Measurements from ENCODE around the gene MED19.
A peak's percentile ranks its signal among the peaks of the same experiment; 100 is the strongest.
"Not testable (repeated sequence)": the region's sequence is repeated elsewhere in the genome, so short reads cannot be mapped to it uniquely, and the experiment has no call there.

MED19 gene

DNA sequence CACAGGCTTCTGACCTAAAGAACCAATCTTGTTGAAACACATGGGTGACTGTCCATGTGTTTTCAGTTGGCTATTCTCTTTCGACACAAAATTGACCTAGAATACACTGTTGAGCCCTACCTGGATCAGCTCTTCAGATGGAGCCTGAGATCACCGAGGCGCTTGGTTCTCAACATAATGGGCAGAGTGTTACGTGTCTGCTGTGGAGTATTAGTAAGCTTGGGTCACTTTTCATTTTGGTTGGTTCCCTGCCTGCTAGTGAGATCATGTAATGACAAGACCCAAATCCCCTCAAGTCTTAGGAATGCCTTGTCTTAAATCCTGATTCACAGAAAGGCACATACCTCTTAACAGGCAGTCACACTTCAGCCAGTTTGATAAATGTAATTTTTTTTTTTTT lies 8.7 kb downstream of the MED19 start:
- FAIRE-seq, result no peak

- no peak for FAIRE-seq
These were observed 11.6 kb downstream of the MED19 start for GRCh38 chr11:57700425-57700824.

GRCh38 chr11:57699813-57700212 lies 12.2 kb downstream of the MED19 start:
- no peak for FAIRE-seq

DNA sequence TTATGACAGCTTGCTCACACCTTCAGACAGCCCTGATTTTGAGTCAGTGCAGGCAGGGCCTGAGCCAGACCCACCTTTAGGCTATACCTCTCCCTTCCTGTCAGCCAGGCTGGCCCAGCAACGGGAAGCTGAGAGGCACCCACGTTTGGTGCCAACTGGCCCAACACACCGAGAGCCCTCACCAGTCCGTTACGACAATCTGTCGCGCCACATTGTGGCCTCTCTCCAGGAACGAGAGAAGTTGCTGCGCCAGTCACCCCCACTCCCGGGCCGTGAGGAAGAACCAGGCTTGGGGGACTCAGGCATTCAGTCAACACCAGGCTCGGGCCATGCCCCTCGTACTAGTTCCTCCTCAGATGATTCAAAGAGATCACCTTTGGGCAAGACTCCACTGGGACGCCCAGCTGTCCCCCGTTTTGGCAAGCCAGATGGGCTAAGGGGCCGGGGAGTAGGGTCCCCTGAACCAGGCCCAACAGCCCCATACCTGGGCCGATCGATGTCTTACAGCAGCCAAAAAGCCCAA lies 13.1 kb downstream of the MED19 start:
- no peak for FAIRE-seq

GRCh38 chr11:57690474-57690873 lies 21.5 kb downstream of the MED19 start:
- not testable (repeated sequence) for FAIRE-seq

DNA sequence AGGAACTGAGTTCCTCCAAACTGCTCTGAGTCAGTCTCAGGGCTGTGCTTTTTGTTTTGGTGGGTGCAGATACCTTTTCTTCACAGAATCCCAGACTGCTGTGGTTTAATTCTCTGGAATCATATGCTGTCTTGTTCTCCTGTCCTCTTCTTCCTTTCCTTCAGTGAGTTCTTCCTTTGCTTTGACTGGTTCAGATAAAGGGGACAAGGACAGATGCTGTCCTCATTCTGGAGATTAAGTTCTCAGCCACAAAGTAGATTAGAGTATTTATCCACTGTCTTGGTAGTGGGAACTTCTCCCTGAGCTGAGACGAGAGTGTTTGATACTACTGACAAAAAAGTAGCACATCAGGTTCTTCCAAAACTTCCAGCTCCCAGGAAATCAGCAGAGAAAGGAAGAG lies 30.8 kb downstream of the MED19 start:
- no peak for FAIRE-seq

DNA sequence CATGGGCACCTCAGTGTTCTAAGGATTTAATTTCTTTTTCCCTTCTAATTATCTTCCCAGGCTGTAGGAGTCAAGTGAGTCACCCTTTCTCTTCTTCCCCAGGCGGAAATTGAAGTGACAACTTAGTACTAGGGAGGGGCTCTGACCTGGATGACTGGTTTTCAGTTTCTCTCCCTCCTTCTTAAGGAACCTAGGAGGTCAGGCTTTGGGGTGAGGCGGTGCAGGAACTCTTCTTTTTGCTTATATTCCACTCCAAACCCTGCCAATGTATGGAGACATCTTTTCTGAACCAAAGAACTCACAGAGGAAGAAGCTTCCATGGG lies 31.5 kb downstream of the MED19 start:
- no peak for FAIRE-seq

- no peak for FAIRE-seq
These were observed 32.6 kb downstream of the MED19 start for GRCh38 chr11:57679396-57679795.

DNA sequence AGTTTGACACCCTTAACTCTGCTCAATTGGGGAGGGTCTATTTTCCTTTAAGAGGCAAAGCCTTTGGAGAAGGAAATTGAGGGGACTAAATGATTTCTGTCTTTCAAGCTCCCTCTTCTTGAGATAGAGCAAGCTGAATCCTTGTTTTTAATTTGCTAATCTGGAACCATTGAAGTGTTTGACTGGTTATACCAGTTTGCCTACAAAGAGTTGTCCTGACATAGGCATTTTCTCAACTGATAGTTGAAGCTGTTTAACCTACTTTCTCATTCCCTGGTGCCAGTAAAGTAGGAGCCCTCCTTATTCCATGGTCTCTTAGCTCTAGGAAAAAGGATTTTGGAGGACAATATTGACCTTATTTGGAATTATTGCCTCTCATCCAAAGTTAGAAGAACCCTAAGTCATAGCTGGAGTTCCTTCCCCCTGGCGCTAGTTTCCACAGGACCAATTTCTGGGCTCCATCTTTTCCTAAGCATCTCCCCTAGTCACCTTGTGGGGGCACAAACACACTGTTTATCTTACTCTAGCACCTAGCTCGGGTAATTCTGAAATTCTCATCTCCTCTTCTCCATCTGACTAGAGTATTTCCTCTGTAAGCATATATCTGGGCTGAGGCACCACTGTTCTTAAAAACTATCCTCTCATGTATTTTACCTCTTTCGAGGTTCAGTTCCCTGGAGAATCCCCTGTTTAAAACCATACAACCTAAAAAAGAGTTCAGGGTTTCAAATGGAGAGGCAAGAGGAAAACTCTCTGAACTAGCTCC lies 36.7 kb downstream of the MED19 start:
- no peak for FAIRE-seq

GRCh38 chr11:57674251-57674650 lies 37.8 kb downstream of the MED19 start:
- no peak for FAIRE-seq

DNA sequence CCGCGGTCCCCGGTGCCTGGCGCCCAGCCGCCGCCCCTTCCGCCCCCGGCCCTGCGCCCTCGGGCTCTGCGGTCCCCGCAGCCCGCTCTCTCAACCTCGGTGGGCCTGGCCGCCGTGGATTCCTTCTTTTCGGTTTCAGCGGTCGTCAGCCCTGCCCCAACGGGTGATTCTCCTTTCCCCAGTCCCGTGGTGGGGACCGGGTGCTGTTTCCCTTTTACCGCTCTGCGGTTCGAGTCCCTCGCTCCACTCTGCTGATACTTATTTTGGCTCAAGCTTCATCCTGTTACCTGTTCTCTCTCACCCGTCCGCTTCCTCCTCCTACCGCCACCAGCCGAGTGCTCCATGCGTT lies 43.6 kb downstream of the MED19 start:
- no peak for FAIRE-seq

- FAIRE-seq, result no peak
These were observed 44.1 kb downstream of the MED19 start, which contains the start of gene ZDHHC5 for GRCh38 chr11:57667736-57668433. TSS of gene ZDHHC5 (plus strand) at chr11:57668114. CDS start at chr11:57673091, 4,977 bp downstream.

DNA sequence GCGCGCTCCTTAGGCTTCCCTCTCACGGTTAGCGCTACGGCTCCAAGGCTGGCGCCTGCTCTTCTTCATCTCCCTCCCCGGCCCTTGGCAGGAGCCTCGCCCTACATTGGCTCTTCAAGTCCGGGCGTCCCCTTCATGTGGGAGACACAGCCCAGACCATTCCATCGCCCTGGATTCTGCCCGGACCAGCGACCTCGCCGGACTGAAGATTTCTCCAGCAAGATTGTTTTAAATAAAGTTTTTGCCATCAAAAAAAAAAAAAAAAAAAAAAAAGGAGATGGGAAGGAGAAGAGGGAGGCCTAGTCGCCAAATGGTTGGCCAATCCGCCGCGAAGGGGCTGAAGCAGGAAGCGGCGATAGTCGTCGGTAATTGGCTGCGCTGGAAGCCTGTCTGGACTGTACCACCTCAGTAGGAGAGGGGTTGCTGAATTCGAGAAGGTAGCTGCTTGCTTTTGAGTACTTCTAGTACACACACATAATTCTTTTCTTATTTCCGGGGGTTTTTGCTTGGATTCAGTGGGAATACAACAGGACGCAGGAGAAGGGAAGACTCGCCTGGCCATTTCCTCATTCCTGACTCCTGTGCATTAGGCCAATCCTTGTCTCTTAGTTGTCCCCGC lies 44.8 kb downstream of the MED19 start:
- FAIRE-seq, result peak; percentile 92

GRCh38 chr11:57663975-57664374 lies 48.0 kb downstream of the MED19 start:
- FAIRE-seq, result no peak

GRCh38 chr11:57662893-57663292 lies 49.1 kb downstream of the MED19 start:
- no peak for FAIRE-seq

GRCh38 chr11:57659669-57660068 lies 52.3 kb downstream of the MED19 start:
- no peak for FAIRE-seq

GRCh38 chr11:57658023-57658361 lies 54.0 kb downstream of the MED19 start:
- no peak for FAIRE-seq

- no peak for FAIRE-seq
These were observed 54.6 kb downstream of the MED19 start, which contains the start of gene CLP1 for GRCh38 chr11:57657194-57658022. TSS of gene CLP1 (plus strand) at chr11:57657762. CDS start at chr11:57659477, 1,715 bp downstream.

DNA sequence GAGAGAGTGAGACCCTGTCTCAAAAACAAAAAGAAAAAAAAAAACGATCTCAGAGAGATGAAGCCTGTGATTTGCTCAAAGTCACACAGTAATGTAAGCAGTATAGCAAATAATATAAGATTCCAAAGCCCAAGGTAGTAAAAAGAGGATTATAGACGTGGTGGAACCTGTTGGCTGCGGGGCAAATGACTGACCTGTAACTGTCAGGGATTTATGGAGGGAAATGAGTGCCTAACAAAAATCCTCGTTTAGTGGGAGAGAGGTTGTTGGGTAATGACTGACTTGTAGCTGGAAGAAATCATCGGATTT lies 55.2 kb downstream of the MED19 start:
- FAIRE-seq, result no peak

Measured in colon (tissue), 2 donors.